NOMO-1 treated with DMSO at 0.1 percent for 48 hours (cell line): Measurements from ENCODE around the gene MAGI2.

Experiments used
- DNase-seq: peaks from one replicate; lab custom pipeline; 2025; ENCODE audit not compliant: unreplicated experiment; lab: John Stamatoyannopoulos, UW

The MAGI2 gene

DNA sequence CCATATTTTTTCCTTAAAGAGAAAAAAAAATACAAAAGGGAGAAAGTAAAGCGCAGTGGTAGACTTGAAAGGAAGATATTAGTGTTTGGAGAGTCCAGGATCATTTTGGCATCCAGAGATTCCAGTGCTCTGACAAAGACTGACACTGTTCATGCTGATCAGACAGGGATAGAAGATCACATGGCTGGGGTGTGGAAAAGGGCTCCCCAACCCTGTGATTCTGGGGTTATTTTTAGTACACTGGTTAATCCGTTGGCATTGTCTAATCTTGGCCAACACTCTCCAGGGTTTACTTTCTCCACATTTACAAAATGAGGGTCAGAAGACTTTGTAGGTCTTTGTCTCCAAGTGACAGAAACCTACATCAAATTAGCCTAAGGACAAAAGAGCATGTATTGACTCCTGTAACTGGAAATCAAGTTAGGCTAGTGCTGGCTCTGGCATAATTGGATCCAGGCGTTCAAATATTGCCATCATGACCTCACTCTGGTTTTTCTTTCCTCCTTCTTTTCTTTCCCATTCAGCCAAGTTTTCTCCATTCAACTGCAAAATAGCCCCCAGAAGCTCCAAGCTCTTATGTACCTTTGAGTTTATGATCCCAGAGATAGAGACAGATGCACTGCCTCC lies 1473.3 kb downstream of the MAGI2 start:
- DNase-seq, result no peak

DNA sequence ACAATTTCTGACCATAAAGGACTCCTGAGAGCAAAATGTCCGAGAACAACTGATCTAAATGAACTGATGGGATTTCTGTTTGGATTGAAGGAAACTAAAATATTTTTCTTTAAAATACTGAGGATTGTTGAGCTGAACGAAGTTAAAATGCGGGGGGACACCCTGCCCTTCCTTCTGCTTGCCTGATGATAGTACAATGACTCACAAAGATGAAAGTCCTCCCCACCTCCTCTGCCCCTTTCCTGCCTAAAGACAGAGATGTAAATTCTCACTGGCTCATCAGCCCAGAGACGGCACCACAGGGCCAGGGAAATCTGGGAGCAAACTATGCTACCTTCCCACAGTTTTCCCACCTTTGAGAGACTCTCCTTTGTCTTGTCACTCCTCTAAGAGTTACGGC lies 1474.2 kb downstream of the MAGI2 start:
- DNase-seq, result no peak

DNA sequence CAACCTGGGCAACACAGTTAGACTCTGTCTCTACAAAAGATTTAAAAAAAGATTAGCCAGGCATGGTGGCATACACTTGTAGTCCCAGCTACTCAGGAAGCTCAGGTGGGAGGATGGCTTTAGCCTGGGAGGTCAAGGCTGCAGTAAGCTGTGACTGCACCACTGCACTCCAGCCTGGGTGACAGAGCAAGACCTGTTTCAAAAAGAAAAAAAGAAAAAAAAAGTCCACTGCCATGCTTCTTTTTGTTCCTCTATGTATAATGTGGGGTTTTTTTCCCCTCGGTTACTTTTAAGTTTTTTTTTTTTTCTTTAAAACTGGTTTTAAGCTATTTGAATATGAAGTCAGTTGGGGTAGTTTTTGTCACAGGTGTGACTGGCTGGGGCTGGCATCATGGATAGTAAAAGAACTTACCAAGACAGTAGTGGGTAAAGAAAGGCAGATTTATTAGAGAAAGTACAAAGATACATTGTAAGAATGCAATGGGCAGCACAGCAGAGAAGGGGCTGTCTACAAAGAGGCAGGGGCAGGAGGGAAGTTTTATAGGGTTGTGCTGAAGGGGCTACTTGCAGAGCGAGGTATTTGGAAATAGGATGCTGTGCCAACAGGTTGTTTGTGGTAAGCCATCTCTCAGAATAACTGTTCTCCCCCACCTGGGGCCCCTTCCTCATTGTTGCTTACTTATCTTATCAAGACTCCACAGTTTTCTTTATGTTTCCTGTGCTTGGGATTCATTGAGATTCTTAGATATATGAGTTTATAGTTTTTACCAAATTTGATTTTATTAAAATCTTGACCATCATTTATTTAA lies 1477.6 kb downstream of the MAGI2 start:
- DNase-seq, result peak; percentile 50

DNA sequence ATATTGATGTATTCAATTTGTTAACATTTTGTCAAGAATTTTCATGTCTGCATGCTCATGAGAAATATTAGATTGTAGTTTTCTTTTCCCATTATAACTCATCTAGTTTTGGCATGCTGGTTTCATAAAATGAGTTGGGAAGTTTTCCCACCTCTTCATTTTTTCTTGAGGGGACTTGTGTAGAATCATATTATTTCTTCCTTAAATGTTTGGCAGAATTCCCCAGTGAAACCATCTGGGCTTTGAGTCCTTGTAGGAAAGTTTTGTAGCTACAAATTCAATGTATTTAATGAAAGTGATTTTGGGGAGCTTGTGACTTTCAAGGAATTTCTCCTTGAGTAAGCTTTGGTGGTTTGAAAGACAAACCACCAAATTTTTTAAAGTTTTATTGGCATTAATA lies 1481.7 kb downstream of the MAGI2 start:
- DNase-seq, result no peak

DNA sequence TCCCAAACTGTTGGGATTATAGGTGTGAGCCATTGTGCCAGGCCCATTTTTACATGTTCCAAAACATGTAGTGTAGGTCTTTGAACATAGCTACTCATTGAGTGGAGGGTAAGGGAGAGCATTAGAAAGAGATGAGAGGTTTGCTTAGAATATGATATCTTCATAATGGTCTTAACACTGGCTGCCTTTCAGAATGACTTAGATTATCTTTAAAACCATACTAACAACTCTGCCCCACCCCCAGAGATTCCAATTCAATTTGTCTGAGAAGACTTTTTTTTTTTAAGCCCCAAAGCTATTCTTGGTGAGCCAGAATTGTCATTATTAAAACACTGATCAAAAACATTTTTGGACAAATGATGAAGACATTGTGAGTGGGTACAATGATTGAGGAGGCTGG lies 1486.0 kb downstream of the MAGI2 start:
- no peak for DNase-seq
